Mesendoderm (in vitro differentiated cells): ENCODE results near the gene RSPH1.

Experiments
- DNase-seq: peaks from one replicate; pipeline ENCODE4 v3.0.0; 2013
- H2AK5ac ChIP-seq: 2 replicates; pipeline ENCODE4 v1.6.1; 2013; ENCODE audit warnings: low read length, inconsistent platforms
- H2BK120ac ChIP-seq: 2 replicates; pipeline ENCODE4 v1.6.1; 2013; ENCODE audit warnings: low read depth, mild to moderate bottlenecking, low read length, moderate library complexity, mixed read lengths
- H2BK15ac ChIP-seq: replicated peaks from 2 replicates; pipeline ENCODE4 v1.6.1; 2013; ENCODE audit warnings: low read depth, mild to moderate bottlenecking, moderate library complexity
- H2BK5ac ChIP-seq: 2 replicates; pipeline ENCODE4 v1.6.1; 2013; ENCODE audit warnings: low read length, inconsistent platforms
- H3K18ac ChIP-seq: 2 replicates; pipeline ENCODE4 v1.6.1; 2013; ENCODE audit warnings: mild to moderate bottlenecking, low read length, mixed read lengths
- H3K23ac ChIP-seq: one replicate; pipeline ENCODE4 v1.6.1; 2013; ENCODE audit warnings: low read length
- H3K27ac ChIP-seq: 2 replicates; pipeline ENCODE4 v1.5.1; 2013; ENCODE audit warnings: low read depth, mild to moderate bottlenecking, inconsistent platforms, low read length, moderate library complexity
- H3K27me3 ChIP-seq: 2 replicates; pipeline ENCODE4 v1.6.1; 2013; ENCODE audit warnings: low read length, control low read depth, mild to moderate bottlenecking, inconsistent platforms; ENCODE audit not compliant: insufficient read depth, poor library complexity
- H3K36me3 ChIP-seq: 2 replicates; pipeline ENCODE4 v1.6.1; 2013; ENCODE audit warnings: low read length, inconsistent platforms; ENCODE audit not compliant: control insufficient read depth, insufficient read depth
- H3K4ac ChIP-seq: one replicate; pipeline ENCODE4 v1.6.1; 2013; ENCODE audit warnings: low read depth, mild to moderate bottlenecking, low read length, moderate library complexity
- H3K4me1 ChIP-seq: 2 replicates; pipeline ENCODE4 v1.6.1; 2013; ENCODE audit warnings: low read depth, low read length, inconsistent platforms; ENCODE audit not compliant: control insufficient read depth
- H3K4me2 ChIP-seq: 2 replicates; pipeline ENCODE4 v1.6.1; 2013; ENCODE audit warnings: low read length
- H3K4me3 ChIP-seq: 2 replicates; pipeline ENCODE4 v1.5.1; 2013; ENCODE audit warnings: mild to moderate bottlenecking, low read length
- H3K56ac ChIP-seq: one replicate; pipeline ENCODE4 v1.6.1; 2013; ENCODE audit warnings: low read length
- H3K79me1 ChIP-seq: 2 replicates; pipeline ENCODE4 v1.6.1; 2013; ENCODE audit warnings: low read length, inconsistent platforms
- H3K79me2 ChIP-seq: 2 replicates; pipeline ENCODE4 v1.6.1; 2013; ENCODE audit warnings: mild to moderate bottlenecking, low read length; ENCODE audit not compliant: control insufficient read depth, insufficient read depth
- H3K9ac ChIP-seq: 2 replicates; pipeline ENCODE4 v1.6.1; 2013; ENCODE audit warnings: low read length, inconsistent platforms
- H4K5ac ChIP-seq: one replicate; pipeline ENCODE4 v1.6.1; 2013; ENCODE audit warnings: low read length
- H4K8ac ChIP-seq: one replicate; pipeline ENCODE4 v1.6.1; 2013; ENCODE audit warnings: low read depth, mild to moderate bottlenecking, control low read depth, low read length, moderate library complexity
- WGBS: extraction: QIAGEN DNeasy Blood & Tissue Kit; methylation state at CpG from one replicate; pipeline ENCODE4 v1.1.7; 2013; ENCODE audit warnings: low lambda C conversion rate, missing lambda C conversion rate; ENCODE audit not compliant: insufficient coverage; ENCODE audit errors: extremely low coverage; 5-methylcytosine and 5-hydroxymethylcytosine counted together

Gene RSPH1

GRCh38 chr21:42530167-42530518, 34.1 kb upstream of the RSPH1 start:
- Histone ChIP-seq H3K36me3 (no peaks in the 10 kb centered on the region), H4K5ac (no peak overlapping the region), H3K18ac (no peak overlapping the region), H3K27ac (no peak overlapping the region), H3K79me2 (no peaks in the 10 kb centered on the region), H3K4me1 (peaks cover 2% of the 10 kb centered on the region), H3K9ac (no peak overlapping the region), H4K8ac (no peak overlapping the region), H3K56ac (no peak overlapping the region), H2BK120ac (no peak overlapping the region), H3K79me1 (no peaks in the 10 kb centered on the region), H3K23ac (no peak overlapping the region), H2BK5ac (no peak overlapping the region), H3K4me3 (no peak overlapping the region), H3K4me2 (no peak overlapping the region), H3K4ac (no peak overlapping the region), H2BK15ac (no peak overlapping the region), H3K27me3 (no peaks in the 10 kb centered on the region), H2AK5ac (no peak overlapping the region)
- no peak for DNase-seq
- WGBS = no CpG with 5 or more reads among the region's 5 CpGs

GRCh38 chr21:42527489-42528158, 31.6 kb upstream of the RSPH1 start:
- Histone ChIP-seq H3K27ac (no peak overlapping the region), H4K8ac (no peak overlapping the region), H2BK5ac (no peak overlapping the region), H3K56ac (no peak overlapping the region), H3K27me3 (no peaks in the 10 kb centered on the region), H2AK5ac (no peak overlapping the region), H3K79me2 (no peaks in the 10 kb centered on the region), H3K36me3 (no peaks in the 10 kb centered on the region), H2BK120ac (no peak overlapping the region), H3K23ac (no peak overlapping the region), H3K4me2 (no peak overlapping the region), H3K18ac (no peak overlapping the region), H4K5ac (no peak overlapping the region), H3K79me1 (no peaks in the 10 kb centered on the region), H3K9ac (no peak overlapping the region), H3K4ac (no peak overlapping the region), H3K4me3 (no peak overlapping the region), H2BK15ac (no peak overlapping the region), H3K4me1 (peaks cover 6% of the 10 kb centered on the region)
- DNase-seq = no peak
- WGBS = no CpG with 5 or more reads among the region's 13 CpGs

- no peak for DNase-seq
- Histone ChIP-seq H2BK120ac (no peak overlapping the region), H2BK5ac (no peak overlapping the region), H3K18ac (no peak overlapping the region), H3K56ac (no peak overlapping the region), H3K4me1 (peaks cover 6% of the 10 kb centered on the region), H3K79me2 (no peaks in the 10 kb centered on the region), H4K5ac (no peak overlapping the region), H2AK5ac (no peak overlapping the region), H3K36me3 (no peaks in the 10 kb centered on the region), H3K4me3 (no peak overlapping the region), H2BK15ac (no peak overlapping the region), H3K27me3 (no peaks in the 10 kb centered on the region), H3K27ac (no peak overlapping the region), H3K4ac (no peak overlapping the region), H3K23ac (no peak overlapping the region), H3K79me1 (no peaks in the 10 kb centered on the region), H4K8ac (no peak overlapping the region), H3K4me2 (no peak overlapping the region), H3K9ac (no peak overlapping the region)
- WGBS = no CpG with 5 or more reads among the region's 8 CpGs
These were observed 31.1 kb upstream of the RSPH1 start for GRCh38 chr21:42527127-42527488.

GRCh38 chr21:42526379-42526727, 30.3 kb upstream of the RSPH1 start:
- DNase-seq = no peak
- no CpG with 5 or more reads among the region's 9 CpGs for WGBS

GRCh38 chr21:42525676-42526378, 29.8 kb upstream of the RSPH1 start:
- Histone ChIP-seq H3K79me2 (no peaks in the 10 kb centered on the region), H3K79me1 (no peaks in the 10 kb centered on the region), H3K27ac (no peak overlapping the region), H3K4me3 (no peak overlapping the region), H3K4me2 (no peak overlapping the region), H3K36me3 (no peaks in the 10 kb centered on the region), H3K18ac (no peak overlapping the region), H3K4me1 (peaks cover 6% of the 10 kb centered on the region), H3K23ac (no peak overlapping the region), H3K4ac (no peak overlapping the region), H4K8ac (no peak overlapping the region), H4K5ac (no peak overlapping the region), H3K9ac (no peak overlapping the region), H3K56ac (no peak overlapping the region), H2BK15ac (no peak overlapping the region), H2AK5ac (no peak overlapping the region), H3K27me3 (no peaks in the 10 kb centered on the region), H2BK120ac (no peak overlapping the region), H2BK5ac (no peak overlapping the region)
- no peak for DNase-seq
- no CpG with 5 or more reads among the region's 9 CpGs for WGBS

More at GRCh38 chr21:42526379-42526727, 30.3 kb upstream of the RSPH1 start:
- no peak overlapping the region for H2BK15ac ChIP-seq
- H3K56ac ChIP-seq = no peak overlapping the region
- H3K4ac ChIP-seq = no peak overlapping the region
- H3K27me3 ChIP-seq = no peaks in the 10 kb centered on the region
- H3K18ac ChIP-seq = no peak overlapping the region
- H2BK5ac ChIP-seq = no peak overlapping the region
- H3K4me1 ChIP-seq = peaks cover 6% of the 10 kb centered on the region
- no peak overlapping the region for H3K4me2 ChIP-seq
- no peaks in the 10 kb centered on the region for H3K79me2 ChIP-seq
- H2BK120ac ChIP-seq = no peak overlapping the region
- H2AK5ac ChIP-seq = no peak overlapping the region
- no peak overlapping the region for H4K8ac ChIP-seq
- H3K23ac ChIP-seq = no peak overlapping the region
- H3K4me3 ChIP-seq = no peak overlapping the region
- no peaks in the 10 kb centered on the region for H3K79me1 ChIP-seq
- no peak overlapping the region for H4K5ac ChIP-seq
- H3K27ac ChIP-seq = no peak overlapping the region
- no peaks in the 10 kb centered on the region for H3K36me3 ChIP-seq
- H3K9ac ChIP-seq = no peak overlapping the region
